OCI-LY7 (cell line): Measurements from ENCODE around the gene SQOR. TPM values are rescaled to one million over a fixed set of nuclear protein-coding genes. Genes with fewer than 3 reads are reported as not detected.

Source experiments
- BruUV-seq: library from RNA; stranded (reverse); fragments of 400-500 nt; replicated peaks from 2 replicates; lab custom pipeline; 2021; lab: Mats Ljungman, UMichigan
- CTCF ChIA-PET: fragments of 300-600 bp; sonication (Branson Sonifier 250); formaldehyde crosslinking; loops from one replicate; lab custom pipeline; 2022; ENCODE audit warnings: antibody characterized with exemption; ENCODE audit not compliant: unreplicated experiment; lab: Charles Lee
- POLR2A ChIA-PET: fragments of 300-600 bp; sonication (Branson Sonifier 250); formaldehyde crosslinking; loops from one replicate; lab custom pipeline; 2022; ENCODE audit warnings: antibody characterized with exemption; lab: Charles Lee
- DNase-seq: peaks from one replicate; pipeline ENCODE4 v3.0.0-alpha.2; 2015; ENCODE audit warnings: low spot score
- H2AFZ ChIP-seq: fragments of 200-600 bp; sonication (generic), shearing (Covaris generic); 2 replicates; pipeline ENCODE4 v1.6.1; 2014; ENCODE audit warnings: mild to moderate bottlenecking, antibody characterized with exemption, low read length, moderate library complexity
- H3K27ac ChIP-seq: fragments of 200-600 bp; sonication (generic); 2 replicates; pipeline ENCODE4 v1.5.1; 2014; ENCODE audit warnings: mixed run types, low read depth, mild to moderate bottlenecking, moderate library complexity, low read length, inconsistent platforms; ENCODE audit not compliant: poor library complexity, severe bottlenecking
- H3K36me3 ChIP-seq: fragments of 200-600 bp; sonication (generic); 2 replicates; pipeline ENCODE4 v1.6.1; 2014; ENCODE audit warnings: mild to moderate bottlenecking, antibody characterized with exemption, low read length, moderate library complexity, mixed read lengths; ENCODE audit not compliant: insufficient read depth
- H3K4me1 ChIP-seq: fragments of 200-600 bp; sonication (generic); 2 replicates; pipeline ENCODE4 v1.5.1; 2014; ENCODE audit warnings: mild to moderate bottlenecking, low read length; ENCODE audit not compliant: insufficient read depth, poor library complexity, severe bottlenecking
- H3K4me2 ChIP-seq: fragments of 200-600 bp; sonication (generic); 2 replicates; pipeline ENCODE4 v1.6.1; 2014; ENCODE audit warnings: mild to moderate bottlenecking, low read length
- H3K4me3 ChIP-seq: fragments of 200-600 bp; sonication (generic); 2 replicates; pipeline ENCODE4 v1.5.1; 2014; ENCODE audit warnings: mild to moderate bottlenecking, low read depth, low read length; ENCODE audit not compliant: poor library complexity, severe bottlenecking
- H3K79me2 ChIP-seq: fragments of 200-600 bp; sonication (generic); 2 replicates; pipeline ENCODE4 v1.6.1; 2016; ENCODE audit warnings: low read depth, mild to moderate bottlenecking, low read length, moderate library complexity, mixed read lengths; ENCODE audit not compliant: insufficient read depth
- H3K9me2 ChIP-seq: fragments of 200-600 bp; sonication (generic); 2 replicates; pipeline ENCODE4 v1.6.1; 2016; ENCODE audit warnings: mild to moderate bottlenecking, low read length, mixed read lengths; ENCODE audit not compliant: insufficient read depth
- H3K9me3 ChIP-seq: fragments of 200-600 bp; sonication (generic); 2 replicates; pipeline ENCODE4 v1.6.1; 2014; ENCODE audit warnings: mild to moderate bottlenecking, mixed run types, low read length, mixed read lengths
- H4K20me1 ChIP-seq: fragments of 200-600 bp; sonication (generic); 2 replicates; pipeline ENCODE4 v1.6.1; 2014; ENCODE audit warnings: mild to moderate bottlenecking, antibody characterized with exemption, low read length, moderate library complexity, mixed read lengths; ENCODE audit not compliant: insufficient read depth
- EZH2phosphoT487 ChIP-seq: fragments of 200-600 bp; sonication (generic); IDR thresholded peaks from 2 replicates; pipeline ENCODE4 v1.6.1; 2018; ENCODE audit warnings: low read depth, borderline replicate concordance, mild to moderate bottlenecking, mixed run types, antibody characterized with exemption, low read length, moderate library complexity, mixed read lengths
- intact Hi-C: fragments of 100-400 bp; cut with micrococcal nuclease; formaldehyde crosslinking; loops from one replicate; pipeline ENCODE4 v1.10.0; 2022; ENCODE audit not compliant: unreplicated experiment
- total RNA-seq, 2 experiments: library from RNA; depleted of rRNA in 1 of 2; stranded (reverse); fragments of >200 nt in 1 of 2; shearing (Covaris generic) in 1 of 2; gene quantifications; 2 replicates each; pipeline ENCODE4 v1.2.3, GENCODE V29; 2014 to 2022
- TF ChIP-seq, protein P1 (sequence below): fragments of 200-600 bp; sonication (generic); conservative IDR thresholded peaks from 2 replicates; pipeline ENCODE4 v1.5.1; 2014; ENCODE audit warnings: mild to moderate bottlenecking, antibody characterized with exemption, low read length, moderate library complexity, mixed read lengths

SQOR gene
- total RNA-seq, 2 experiments from 2014 or later = 0.42 to 1.8 TPM

DNA sequence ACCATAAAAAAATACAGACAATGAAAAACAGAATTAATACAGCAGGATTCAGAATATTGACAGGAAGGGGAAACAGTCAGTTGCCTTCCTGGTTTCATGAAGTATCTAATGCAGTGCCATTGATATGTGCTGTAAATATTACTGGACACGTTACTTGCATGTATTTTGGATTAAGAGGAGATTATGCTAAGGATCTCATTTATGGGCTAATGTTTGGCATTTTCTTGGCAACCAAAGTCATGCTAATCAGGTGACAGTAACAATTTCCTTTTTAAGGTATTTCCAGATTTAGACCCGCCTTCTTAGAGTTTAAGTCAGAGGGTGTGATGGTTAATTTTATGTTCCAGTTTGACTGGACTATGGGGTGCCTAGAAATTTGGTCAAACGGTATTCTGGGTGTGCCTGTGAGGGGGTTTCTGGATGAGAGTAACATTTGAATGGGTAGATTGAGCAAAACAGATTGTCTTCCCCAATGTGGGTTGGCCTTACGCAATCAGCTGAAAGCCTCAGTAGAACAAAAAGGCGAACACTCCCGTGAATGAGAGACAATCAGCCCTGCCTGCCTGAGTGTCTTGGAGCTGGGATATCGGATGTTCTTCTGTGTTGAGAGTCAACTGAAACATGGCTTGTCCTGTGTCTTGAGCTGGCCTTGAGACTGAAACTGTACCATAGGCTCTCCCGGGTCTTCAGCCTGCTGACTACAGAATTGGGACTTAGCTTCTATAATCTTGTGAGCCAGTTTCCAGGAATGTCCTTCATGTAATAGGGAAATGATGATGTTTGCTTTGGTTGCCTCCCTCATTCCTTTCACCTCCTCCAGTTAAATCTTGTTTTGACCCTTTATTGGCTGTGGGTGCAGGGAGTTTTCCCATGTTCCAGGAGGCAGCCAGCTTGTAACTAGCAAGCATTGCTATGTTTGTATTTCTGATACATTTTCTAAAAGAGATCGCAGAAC lies 10.5 kb downstream of the SQOR start:
- Histone ChIP-seq H3K4me3 (no peak overlapping the region), H3K36me3 (no peaks in the 10 kb centered on the region), H2AFZ (no peak overlapping the region), H4K20me1 (no peaks in the 10 kb centered on the region), H3K9me2 (no peaks in the 10 kb centered on the region), H3K4me1 (no peaks in the 10 kb centered on the region), H3K4me2 (no peak overlapping the region), H3K27ac (no peak overlapping the region), H3K79me2 (no peaks in the 10 kb centered on the region), H3K9me3 (no peaks in the 10 kb centered on the region)
- intact Hi-C loops = no loop called here
- BruUV-seq = no TSS peak
- POLR2A ChIA-PET = interaction anchor here (0.8 to 1.0 kb wide), 2 partner anchors 8 to 164 kb away, joined by 3 read pairs; no protein-coding TSS in a partner anchor
- CTCF ChIA-PET = interaction anchor here (0.5 kb wide), 1 partner anchor 15 kb away, joined by 3 read pairs; no protein-coding TSS in a partner anchor
- no peak for DNase-seq
- TF ChIP-seq, protein P1, sequence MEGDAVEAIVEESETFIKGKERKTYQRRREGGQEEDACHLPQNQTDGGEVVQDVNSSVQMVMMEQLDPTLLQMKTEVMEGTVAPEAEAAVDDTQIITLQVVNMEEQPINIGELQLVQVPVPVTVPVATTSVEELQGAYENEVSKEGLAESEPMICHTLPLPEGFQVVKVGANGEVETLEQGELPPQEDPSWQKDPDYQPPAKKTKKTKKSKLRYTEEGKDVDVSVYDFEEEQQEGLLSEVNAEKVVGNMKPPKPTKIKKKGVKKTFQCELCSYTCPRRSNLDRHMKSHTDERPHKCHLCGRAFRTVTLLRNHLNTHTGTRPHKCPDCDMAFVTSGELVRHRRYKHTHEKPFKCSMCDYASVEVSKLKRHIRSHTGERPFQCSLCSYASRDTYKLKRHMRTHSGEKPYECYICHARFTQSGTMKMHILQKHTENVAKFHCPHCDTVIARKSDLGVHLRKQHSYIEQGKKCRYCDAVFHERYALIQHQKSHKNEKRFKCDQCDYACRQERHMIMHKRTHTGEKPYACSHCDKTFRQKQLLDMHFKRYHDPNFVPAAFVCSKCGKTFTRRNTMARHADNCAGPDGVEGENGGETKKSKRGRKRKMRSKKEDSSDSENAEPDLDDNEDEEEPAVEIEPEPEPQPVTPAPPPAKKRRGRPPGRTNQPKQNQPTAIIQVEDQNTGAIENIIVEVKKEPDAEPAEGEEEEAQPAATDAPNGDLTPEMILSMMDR = no peak
- TF ChIP-seq EZH2phosphoT487 = no peak

DNA sequence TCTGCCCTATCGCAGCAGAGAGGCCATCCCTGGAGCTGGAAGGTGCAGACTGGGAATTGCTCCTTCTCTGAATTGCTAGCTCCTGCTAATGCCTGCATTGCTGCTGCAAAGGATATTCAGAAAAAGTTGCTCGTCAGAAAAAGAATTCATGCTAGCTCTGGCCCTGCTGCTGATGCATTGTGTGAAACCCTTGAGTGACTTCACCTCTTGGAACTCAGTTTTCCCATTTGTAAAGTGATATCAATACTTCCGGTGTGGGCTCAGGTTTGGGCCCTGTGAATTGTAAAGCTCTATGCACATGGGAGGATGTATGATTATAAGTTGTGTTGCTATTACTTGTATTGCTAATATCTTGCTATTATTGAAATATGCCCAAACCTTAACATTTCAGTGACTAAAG lies 11.4 kb downstream of the SQOR start:
- TF ChIP-seq, protein P1 = no peak
- no peak for TF ChIP-seq EZH2phosphoT487
- ChIA-PET POLR2A (interaction anchor here (0.8 kb wide), 1 partner anchor 115 kb away, joined by 3 read pairs; no protein-coding TSS in a partner anchor), CTCF (no interaction called here)
- Histone ChIP-seq H3K36me3 (no peaks in the 10 kb centered on the region), H3K79me2 (no peaks in the 10 kb centered on the region), H3K9me3 (no peaks in the 10 kb centered on the region), H3K4me1 (no peaks in the 10 kb centered on the region), H2AFZ (no peak overlapping the region), H3K4me2 (no peak overlapping the region), H3K9me2 (no peaks in the 10 kb centered on the region), H4K20me1 (no peaks in the 10 kb centered on the region), H3K27ac (no peak overlapping the region), H3K4me3 (no peak overlapping the region)
- intact Hi-C loops = no loop called here
- no TSS peak for BruUV-seq
- no peak for DNase-seq

DNA sequence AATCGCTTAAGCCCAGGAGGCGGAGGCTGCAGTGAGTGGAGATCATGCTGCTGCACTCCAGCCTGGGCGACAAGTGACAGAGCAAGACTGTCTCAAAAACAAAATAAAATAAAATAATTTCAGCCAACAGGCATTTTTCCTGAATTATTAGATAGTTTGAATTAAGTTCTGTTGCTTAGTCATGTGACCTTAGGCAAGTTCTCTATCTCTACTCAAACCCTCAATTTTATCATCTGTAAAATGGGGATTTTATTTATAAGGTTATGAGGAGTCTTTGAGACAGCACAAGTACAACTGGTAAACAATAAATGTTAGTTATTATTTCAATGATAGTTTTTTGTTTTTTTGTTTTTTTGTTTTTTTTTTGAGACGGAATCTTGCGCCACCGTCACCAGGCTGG lies 13.0 kb downstream of the SQOR start:
- no TSS peak for BruUV-seq
- Histone ChIP-seq H3K36me3 (no peaks in the 10 kb centered on the region), H3K4me2 (no peak overlapping the region), H4K20me1 (no peaks in the 10 kb centered on the region), H3K9me3 (no peaks in the 10 kb centered on the region), H3K4me1 (no peaks in the 10 kb centered on the region), H3K27ac (no peak overlapping the region), H3K9me2 (no peaks in the 10 kb centered on the region), H2AFZ (no peak overlapping the region), H3K79me2 (no peaks in the 10 kb centered on the region), H3K4me3 (no peak overlapping the region)
- ChIA-PET CTCF (no interaction called here), POLR2A (no interaction called here)
- intact Hi-C loops = no loop called here
- no peak for DNase-seq
- no peak for TF ChIP-seq EZH2phosphoT487
- TF ChIP-seq, protein P1 = no peak
